HUES64 (cell line): ENCODE data around the gene CPSF3.

Experiments
- H3K27ac ChIP-seq: 2 replicates; pipeline ENCODE4 v1.7.0; 2013; ENCODE audit warnings: low read depth, low read length, inconsistent platforms
- H3K27me3 ChIP-seq: 2 replicates; pipeline ENCODE4 v1.6.1; 2013; ENCODE audit warnings: mild to moderate bottlenecking, low read length; ENCODE audit not compliant: insufficient read depth
- H3K36me3 ChIP-seq: 2 replicates; pipeline ENCODE4 v1.6.1; 2013; ENCODE audit warnings: mild to moderate bottlenecking, low read length; ENCODE audit not compliant: insufficient read depth
- H3K4me1 ChIP-seq: 2 replicates; pipeline ENCODE4 v1.6.1; 2013; ENCODE audit warnings: mild to moderate bottlenecking, low read length, moderate library complexity; ENCODE audit not compliant: insufficient read depth
- H3K4me3 ChIP-seq: 2 replicates; pipeline ENCODE4 v1.5.1; 2013; ENCODE audit warnings: mild to moderate bottlenecking, low read length, moderate library complexity
- H3K9ac ChIP-seq: 2 replicates; pipeline ENCODE4 v1.6.1; 2013; ENCODE audit warnings: mild to moderate bottlenecking, low read depth, low read length
- H3K9me3 ChIP-seq: 2 replicates; pipeline ENCODE4 v1.6.1; 2013; ENCODE audit warnings: low read depth, low read length; ENCODE audit not compliant: insufficient read depth
- WGBS: fragments of 150-250, 120-280 bp; methylation state at CpG from one replicate; pipeline ENCODE4 v1.1.7; 2013; ENCODE audit warnings: missing lambda C conversion rate; 5-methylcytosine and 5-hydroxymethylcytosine counted together

CPSF3 gene

DNA sequence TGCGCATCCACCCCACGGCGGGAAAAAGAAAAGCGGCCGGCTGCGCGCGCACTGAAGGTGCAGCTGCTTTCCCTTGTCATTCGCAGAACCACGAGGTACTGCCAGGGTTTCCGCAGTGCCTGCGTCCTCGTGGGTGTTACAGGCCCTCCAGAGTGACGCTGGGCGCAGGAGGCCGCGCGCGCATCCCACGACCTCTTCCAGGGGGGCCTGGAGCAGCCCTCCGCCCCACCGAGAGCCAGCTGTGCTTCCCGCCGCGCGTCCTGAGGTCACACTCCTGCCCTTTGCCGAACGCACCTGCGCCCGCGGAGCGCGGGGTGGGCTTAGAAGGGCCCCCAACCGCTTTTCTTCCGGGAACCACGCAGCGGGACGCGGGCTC lies 50.5 kb downstream of the CPSF3 start:
- peak overlapping the region; percentile 72 for H3K9ac ChIP-seq
- H3K4me3 ChIP-seq = peak overlapping the region; percentile 62
- H3K36me3 ChIP-seq = peaks cover 35% of the 10 kb centered on the region
- no peaks in the 10 kb centered on the region for H3K4me1 ChIP-seq
- no peak overlapping the region for H3K27ac ChIP-seq
- WGBS = 91% methylated on average over 39 of the region's 39 CpGs
- H3K27me3 ChIP-seq = peaks cover 11% of the 10 kb centered on the region; the same call in 1 of the 2 replicates
- H3K9me3 ChIP-seq = no peaks in the 10 kb centered on the region

DNA sequence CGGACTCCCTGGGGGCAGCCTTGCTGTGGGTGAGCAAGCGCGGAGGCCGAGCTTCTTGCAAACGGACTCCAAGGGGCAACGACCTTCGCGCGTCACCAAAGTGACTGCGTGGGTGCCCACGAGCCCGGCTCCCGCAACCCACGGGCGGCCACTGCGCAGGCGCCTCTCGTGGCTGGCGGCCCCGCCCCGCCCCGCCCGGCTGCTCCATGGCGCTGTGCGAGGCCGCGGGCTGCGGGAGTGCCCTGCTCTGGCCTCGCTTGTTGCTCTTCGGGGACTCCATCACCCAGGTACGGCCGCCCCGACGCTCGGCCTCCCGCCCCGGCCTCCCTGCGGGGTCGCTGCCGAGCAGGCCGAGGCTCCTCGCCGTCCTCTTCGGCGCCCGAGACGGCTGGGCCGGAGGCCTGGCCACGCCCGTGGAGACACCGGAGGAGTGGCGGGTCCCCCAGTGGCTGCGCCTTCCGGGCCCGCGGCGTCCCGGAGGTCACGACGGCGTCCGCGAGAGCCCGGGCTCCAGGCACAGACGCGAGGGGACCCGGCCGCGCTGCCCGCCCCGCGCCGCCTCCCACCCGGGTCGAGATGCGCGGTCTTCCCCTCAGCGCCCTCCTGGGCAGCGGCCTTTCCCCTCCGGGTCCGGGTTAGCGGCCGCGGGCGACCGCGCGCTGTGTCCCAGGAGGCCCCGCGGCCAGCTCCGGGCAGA lies 51.1 kb downstream of the CPSF3 start, which contains the start of gene IAH1:
Gene IAH1, plus strand, starts transcription at position 191 of the 697 bp plus-strand sequence. Its CDS starts 16 bp downstream, at position 207.
- Histone ChIP-seq H3K27ac (no peak within 1 kb of the TSS), H3K4me3 (peak within 1 kb of the TSS; percentile 62), H3K27me3 (peaks cover 11% of the 10 kb centered on the region; the same call in 1 of the 2 replicates), H3K9ac (peak within 1 kb of the TSS; percentile 72), H3K4me1 (no peaks in the 10 kb centered on the region), H3K36me3 (peaks cover 29% of the 10 kb centered on the region), H3K9me3 (no peaks in the 10 kb centered on the region)
- 62% methylated on average over 91 of the region's 91 CpGs for WGBS

DNA sequence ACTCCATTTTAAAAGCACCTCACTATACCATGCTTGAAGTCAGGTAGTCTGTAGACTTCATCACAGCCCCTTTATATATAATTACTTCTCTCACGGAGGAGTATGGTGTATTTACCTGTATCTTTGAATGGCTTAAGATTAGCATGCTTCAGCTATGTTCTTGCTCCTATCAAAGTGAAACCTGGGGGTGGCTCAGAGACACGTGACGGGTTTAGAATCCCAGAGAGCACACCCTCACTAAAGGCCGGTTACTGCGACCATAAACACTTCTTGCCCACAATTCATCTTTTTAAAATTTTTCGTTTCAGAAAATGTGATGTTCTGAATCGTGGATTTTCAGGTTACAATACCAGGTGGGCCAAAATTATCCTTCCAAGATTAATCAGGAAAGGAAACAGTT lies 54.5 kb downstream of the CPSF3 start:
- Histone ChIP-seq H3K9me3 (no peaks in the 10 kb centered on the region), H3K9ac (no peak overlapping the region), H3K27me3 (peaks cover 11% of the 10 kb centered on the region; the same call in 1 of the 2 replicates), H3K4me3 (no peak overlapping the region), H3K27ac (no peak overlapping the region), H3K36me3 (peaks cover 21% of the 10 kb centered on the region), H3K4me1 (no peaks in the 10 kb centered on the region)
- 92% methylated on average over 6 of the region's 7 CpGs for WGBS

DNA sequence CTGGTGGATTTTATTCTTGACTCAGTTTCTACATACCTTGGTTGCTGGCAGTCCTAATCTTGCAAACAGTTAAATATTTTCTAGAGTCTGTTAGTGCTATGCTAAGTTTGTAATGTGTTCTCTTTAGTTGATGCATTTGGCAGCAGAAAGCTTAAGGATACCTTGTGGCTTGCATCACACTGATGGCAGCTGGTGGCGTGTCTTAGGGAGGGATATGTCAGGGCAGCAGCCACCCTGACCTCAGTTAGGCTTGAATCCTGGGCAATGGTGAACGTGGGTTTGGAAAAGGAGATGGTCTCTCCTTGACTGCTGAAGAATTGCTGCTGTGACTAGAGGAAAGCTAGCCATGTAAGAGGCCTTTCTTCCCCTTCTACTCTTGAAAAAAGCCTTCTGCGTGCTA lies 55.1 kb downstream of the CPSF3 start:
- Histone ChIP-seq H3K4me3 (no peak overlapping the region), H3K27ac (no peak overlapping the region), H3K9ac (no peak overlapping the region), H3K4me1 (no peaks in the 10 kb centered on the region), H3K36me3 (peaks cover 22% of the 10 kb centered on the region), H3K9me3 (no peaks in the 10 kb centered on the region), H3K27me3 (peaks cover 11% of the 10 kb centered on the region; the same call in 1 of the 2 replicates)
- WGBS = 92% methylated on average over 3 of the region's 3 CpGs

DNA sequence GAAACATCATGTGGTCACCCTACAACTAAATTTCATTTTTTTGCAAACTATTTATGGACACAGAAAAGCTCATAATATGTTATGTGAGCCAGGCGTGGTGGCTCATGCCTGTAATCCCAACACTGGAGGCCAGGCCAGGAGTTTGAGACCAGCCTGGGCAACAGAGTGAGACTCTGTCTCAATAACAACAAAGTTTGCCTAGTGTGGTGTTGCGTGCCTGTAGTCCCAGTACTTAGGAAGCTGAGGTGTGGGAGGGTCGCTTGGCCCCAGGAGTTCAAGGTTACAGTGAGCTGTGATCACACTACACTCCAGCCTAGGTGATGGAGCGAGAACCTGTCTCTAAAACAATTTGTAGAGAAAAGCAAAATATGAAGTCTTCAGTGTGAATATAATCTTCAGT lies 56.7 kb downstream of the CPSF3 start:
- WGBS = 98% methylated on average over 4 of the region's 4 CpGs
- Histone ChIP-seq H3K27me3 (peaks cover 1% of the 10 kb centered on the region; the same call in 1 of the 2 replicates), H3K4me1 (no peaks in the 10 kb centered on the region), H3K9me3 (no peaks in the 10 kb centered on the region), H3K36me3 (peaks cover 37% of the 10 kb centered on the region), H3K9ac (no peak overlapping the region), H3K4me3 (no peak overlapping the region), H3K27ac (no peak overlapping the region)

GRCh38 chr2:9483107-9483506 lies 59.7 kb downstream of the CPSF3 start:
- H3K27me3 ChIP-seq = no peaks in the 10 kb centered on the region
- no peaks in the 10 kb centered on the region for H3K4me1 ChIP-seq
- H3K27ac ChIP-seq = no peak overlapping the region
- no peak overlapping the region for H3K4me3 ChIP-seq
- H3K9me3 ChIP-seq = no peaks in the 10 kb centered on the region
- H3K9ac ChIP-seq = no peak overlapping the region
- peaks cover 64% of the 10 kb centered on the region for H3K36me3 ChIP-seq

- Histone ChIP-seq H3K4me3 (no peak overlapping the region), H3K36me3 (peaks cover 78% of the 10 kb centered on the region), H3K27ac (no peak overlapping the region), H3K27me3 (no peaks in the 10 kb centered on the region), H3K9me3 (no peaks in the 10 kb centered on the region), H3K9ac (no peak overlapping the region), H3K4me1 (no peaks in the 10 kb centered on the region)
- 98% methylated on average over 5 of the region's 5 CpGs for whole genome bisulfite sequencing
Measured at GRCh38 chr2:9484533-9484932, 61.1 kb downstream of the CPSF3 start.

- H3K9me3 ChIP-seq = no peaks in the 10 kb centered on the region
- no peak overlapping the region for H3K27ac ChIP-seq
- peaks cover 96% of the 10 kb centered on the region for H3K36me3 ChIP-seq
- H3K27me3 ChIP-seq = no peaks in the 10 kb centered on the region
- WGBS = 100% methylated on average over 1 of the region's 1 CpG
- no peaks in the 10 kb centered on the region for H3K4me1 ChIP-seq
- no peak overlapping the region for H3K9ac ChIP-seq
- H3K4me3 ChIP-seq = no peak overlapping the region
Measured at GRCh38 chr2:9488583-9489547, 65.4 kb downstream of the CPSF3 start.

DNA sequence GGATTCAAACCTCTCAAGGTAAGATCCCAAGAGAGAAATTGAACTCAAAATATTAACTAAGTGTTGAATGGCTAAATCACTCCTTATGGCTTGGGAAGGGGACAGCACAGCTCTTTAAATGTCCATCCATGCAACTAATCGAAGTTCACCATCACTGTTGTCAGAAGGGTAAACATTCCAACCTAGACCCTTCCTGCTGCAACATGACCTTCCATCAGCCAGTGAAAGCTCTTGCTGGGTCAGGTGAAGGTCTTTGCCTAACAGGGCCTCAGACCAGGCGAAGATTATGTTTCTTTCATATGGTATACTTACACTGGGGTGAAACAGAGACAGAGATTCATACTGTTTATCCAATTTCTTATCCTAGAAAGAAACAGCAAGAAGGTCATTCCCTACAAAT lies 67.3 kb downstream of the CPSF3 start:
- Histone ChIP-seq H3K36me3 (peaks cover 89% of the 10 kb centered on the region), H3K4me3 (no peak overlapping the region), H3K27me3 (no peaks in the 10 kb centered on the region), H3K9ac (no peak overlapping the region), H3K4me1 (no peaks in the 10 kb centered on the region), H3K27ac (no peak overlapping the region), H3K9me3 (no peaks in the 10 kb centered on the region)
- WGBS = 98% methylated on average over 2 of the region's 2 CpGs

- H3K4me1 ChIP-seq = no peaks in the 10 kb centered on the region
- 94% methylated on average over 2 of the region's 2 CpGs for WGBS
- H3K27ac ChIP-seq = no peak overlapping the region
- peaks cover 86% of the 10 kb centered on the region for H3K36me3 ChIP-seq
- no peaks in the 10 kb centered on the region for H3K27me3 ChIP-seq
- no peak overlapping the region for H3K4me3 ChIP-seq
- H3K9me3 ChIP-seq = no peaks in the 10 kb centered on the region
- H3K9ac ChIP-seq = no peak overlapping the region
Measured at GRCh38 chr2:9492927-9493326, 69.5 kb downstream of the CPSF3 start.

GRCh38 chr2:9493478-9493877 lies 70.0 kb downstream of the CPSF3 start:
- Histone ChIP-seq H3K36me3 (peaks cover 86% of the 10 kb centered on the region), H3K27me3 (no peaks in the 10 kb centered on the region), H3K9ac (no peak overlapping the region), H3K9me3 (no peaks in the 10 kb centered on the region), H3K27ac (no peak overlapping the region), H3K4me3 (no peak overlapping the region), H3K4me1 (no peaks in the 10 kb centered on the region)
- 95% methylated on average over 3 of the region's 3 CpGs for WGBS
